Measurements from ENCODE around the gene NDST3.

NDST3 gene

GRCh38 chr4:118279920-118280432, 245.7 kb downstream of the NDST3 start (continued):
- TF ChIP-seq POU6F1 (CRISPR knock-in tag; IDR thresholded peaks at IDR 0.05; ENCODE audit: borderline replicate concordance, low read depth) = no peak
- TF ChIP-seq ESRRG (CRISPR knock-in tag; IDR thresholded peaks at IDR 0.05) = no peak
- TF ChIP-seq ISL1 (CRISPR knock-in tag; IDR thresholded peaks at IDR 0.05) = no peak

- ATAC-seq = peak; percentile 51
These were observed 246.4 kb downstream of the NDST3 start for GRCh38 chr4:118280501-118281218.

GRCh38 chr4:118281611-118282442, 247.5 kb downstream of the NDST3 start:
- ATAC-seq = peak; percentile 11
- TF ChIP-seq ESRRG (CRISPR knock-in tag; IDR thresholded peaks at IDR 0.05) (no peak), PPARA (CRISPR knock-in tag; IDR thresholded peaks at IDR 0.05; ENCODE audit: borderline replicate concordance) (no peak), ZFP30 (CRISPR knock-in tag; IDR thresholded peaks at IDR 0.05) (no peak), CSDC2 (CRISPR knock-in tag; IDR thresholded peaks at IDR 0.05) (no peak)

More at GRCh38 chr4:118280501-118281218, 246.4 kb downstream of the NDST3 start:
- TF ChIP-seq GLIS3 (CRISPR knock-in tag; IDR thresholded peaks at IDR 0.05) = no peak
- TF ChIP-seq ZNF8 (CRISPR knock-in tag; IDR thresholded peaks at IDR 0.05) = peak; percentile 26; the same call in 1 of the 2 replicates
- TF ChIP-seq CSDC2 (CRISPR knock-in tag; IDR thresholded peaks at IDR 0.05) = peak; percentile 15; the same call in 1 of the 2 replicates
- TF ChIP-seq BACH2 (CRISPR knock-in tag; IDR thresholded peaks at IDR 0.05; ENCODE audit: borderline replicate concordance) = no peak
- no peak for TF ChIP-seq CREB5 (CRISPR knock-in tag; IDR thresholded peaks at IDR 0.05; ENCODE audit: low read depth)

DNA sequence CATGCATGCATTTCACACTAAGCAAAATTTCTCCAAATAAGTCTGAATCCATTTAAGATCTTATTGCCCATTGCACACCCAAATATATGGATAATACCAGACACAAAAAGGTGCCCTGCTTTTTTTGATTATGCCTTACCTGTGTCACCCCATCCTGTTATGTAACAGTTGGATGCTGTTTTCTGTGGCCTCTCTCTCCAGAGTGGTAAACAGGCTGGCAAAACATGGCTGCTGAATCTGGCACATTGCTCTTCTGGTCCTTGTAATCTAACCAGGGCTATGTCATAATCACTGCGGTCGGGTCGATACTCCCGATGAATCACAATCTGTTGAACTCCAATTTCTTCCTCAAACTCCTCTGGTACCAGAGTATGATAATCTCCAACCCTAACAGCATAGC, 248.4 kb downstream of the NDST3 start:
- peak; percentile 6; the same call in 2 of the 3 replicates for ATAC-seq
- TF ChIP-seq ZC3H10 (CRISPR knock-in tag; IDR thresholded peaks at IDR 0.05) = no peak
- no peak for TF ChIP-seq BACH2 (CRISPR knock-in tag; IDR thresholded peaks at IDR 0.05; ENCODE audit: borderline replicate concordance)
- TF ChIP-seq CREB5 (CRISPR knock-in tag; IDR thresholded peaks at IDR 0.05; ENCODE audit: low read depth) = no peak
- TF ChIP-seq PPARA (CRISPR knock-in tag; IDR thresholded peaks at IDR 0.05; ENCODE audit: borderline replicate concordance) = no peak
- no peak for TF ChIP-seq CSDC2 (CRISPR knock-in tag; IDR thresholded peaks at IDR 0.05)
- TF ChIP-seq OSR1 (CRISPR knock-in tag; IDR thresholded peaks at IDR 0.05) = no peak
- no peak for TF ChIP-seq ZNF70 (CRISPR knock-in tag; IDR thresholded peaks at IDR 0.05)
- TF ChIP-seq TCF4 (CRISPR knock-in tag; IDR thresholded peaks at IDR 0.05; ENCODE audit: borderline replicate concordance) = no peak
- TF ChIP-seq, protein P1, sequence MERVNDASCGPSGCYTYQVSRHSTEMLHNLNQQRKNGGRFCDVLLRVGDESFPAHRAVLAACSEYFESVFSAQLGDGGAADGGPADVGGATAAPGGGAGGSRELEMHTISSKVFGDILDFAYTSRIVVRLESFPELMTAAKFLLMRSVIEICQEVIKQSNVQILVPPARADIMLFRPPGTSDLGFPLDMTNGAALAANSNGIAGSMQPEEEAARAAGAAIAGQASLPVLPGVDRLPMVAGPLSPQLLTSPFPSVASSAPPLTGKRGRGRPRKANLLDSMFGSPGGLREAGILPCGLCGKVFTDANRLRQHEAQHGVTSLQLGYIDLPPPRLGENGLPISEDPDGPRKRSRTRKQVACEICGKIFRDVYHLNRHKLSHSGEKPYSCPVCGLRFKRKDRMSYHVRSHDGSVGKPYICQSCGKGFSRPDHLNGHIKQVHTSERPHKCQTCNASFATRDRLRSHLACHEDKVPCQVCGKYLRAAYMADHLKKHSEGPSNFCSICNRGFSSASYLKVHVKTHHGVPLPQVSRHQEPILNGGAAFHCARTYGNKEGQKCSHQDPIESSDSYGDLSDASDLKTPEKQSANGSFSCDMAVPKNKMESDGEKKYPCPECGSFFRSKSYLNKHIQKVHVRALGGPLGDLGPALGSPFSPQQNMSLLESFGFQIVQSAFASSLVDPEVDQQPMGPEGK (CRISPR knock-in tag; IDR thresholded peaks at IDR 0.05; ENCODE audit: borderline replicate concordance) = no peak
- no peak for TF ChIP-seq ZNF8 (CRISPR knock-in tag; IDR thresholded peaks at IDR 0.05)
- no peak for TF ChIP-seq CSRNP3 (CRISPR knock-in tag; IDR thresholded peaks at IDR 0.05)
- TF ChIP-seq ARNTL (CRISPR knock-in tag; IDR thresholded peaks at IDR 0.05; ENCODE audit: borderline replicate concordance, low read depth) = no peak
- TF ChIP-seq, protein P2, sequence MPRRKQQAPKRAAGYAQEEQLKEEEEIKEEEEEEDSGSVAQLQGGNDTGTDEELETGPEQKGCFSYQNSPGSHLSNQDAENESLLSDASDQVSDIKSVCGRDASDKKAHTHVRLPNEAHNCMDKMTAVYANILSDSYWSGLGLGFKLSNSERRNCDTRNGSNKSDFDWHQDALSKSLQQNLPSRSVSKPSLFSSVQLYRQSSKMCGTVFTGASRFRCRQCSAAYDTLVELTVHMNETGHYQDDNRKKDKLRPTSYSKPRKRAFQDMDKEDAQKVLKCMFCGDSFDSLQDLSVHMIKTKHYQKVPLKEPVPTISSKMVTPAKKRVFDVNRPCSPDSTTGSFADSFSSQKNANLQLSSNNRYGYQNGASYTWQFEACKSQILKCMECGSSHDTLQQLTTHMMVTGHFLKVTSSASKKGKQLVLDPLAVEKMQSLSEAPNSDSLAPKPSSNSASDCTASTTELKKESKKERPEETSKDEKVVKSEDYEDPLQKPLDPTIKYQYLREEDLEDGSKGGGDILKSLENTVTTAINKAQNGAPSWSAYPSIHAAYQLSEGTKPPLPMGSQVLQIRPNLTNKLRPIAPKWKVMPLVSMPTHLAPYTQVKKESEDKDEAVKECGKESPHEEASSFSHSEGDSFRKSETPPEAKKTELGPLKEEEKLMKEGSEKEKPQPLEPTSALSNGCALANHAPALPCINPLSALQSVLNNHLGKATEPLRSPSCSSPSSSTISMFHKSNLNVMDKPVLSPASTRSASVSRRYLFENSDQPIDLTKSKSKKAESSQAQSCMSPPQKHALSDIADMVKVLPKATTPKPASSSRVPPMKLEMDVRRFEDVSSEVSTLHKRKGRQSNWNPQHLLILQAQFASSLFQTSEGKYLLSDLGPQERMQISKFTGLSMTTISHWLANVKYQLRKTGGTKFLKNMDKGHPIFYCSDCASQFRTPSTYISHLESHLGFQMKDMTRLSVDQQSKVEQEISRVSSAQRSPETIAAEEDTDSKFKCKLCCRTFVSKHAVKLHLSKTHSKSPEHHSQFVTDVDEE (CRISPR knock-in tag; IDR thresholded peaks at IDR 0.05) = no peak
- TF ChIP-seq POU6F1 (CRISPR knock-in tag; IDR thresholded peaks at IDR 0.05; ENCODE audit: borderline replicate concordance, low read depth) = no peak
- no peak for TF ChIP-seq ESRRG (CRISPR knock-in tag; IDR thresholded peaks at IDR 0.05)
- TF ChIP-seq ZNF565 (CRISPR knock-in tag; conservative IDR thresholded peaks at IDR 0.05; ENCODE audit: low read depth) = no peak
- no peak for TF ChIP-seq GLIS3 (CRISPR knock-in tag; IDR thresholded peaks at IDR 0.05)
- no peak for TF ChIP-seq TOX (CRISPR knock-in tag; IDR thresholded peaks at IDR 0.05; ENCODE audit: borderline replicate concordance)
